ENCODE data around the gene FGG.

FGG gene

GRCh38 chr4:154586296-154587033, 26.0 kb downstream of the FGG start:
- DNase-seq (ENCODE audit: low read depth), result no peak

- no peak for DNase-seq (ENCODE audit: low read depth)
These were observed 27.0 kb downstream of the FGG start for GRCh38 chr4:154585369-154586018.

GRCh38 chr4:154584259-154584658, 28.2 kb downstream of the FGG start:
- DNase-seq (ENCODE audit: low read depth), result no peak

GRCh38 chr4:154583677-154584076, 28.8 kb downstream of the FGG start:
- no peak for DNase-seq (ENCODE audit: low read depth)

GRCh38 chr4:154583230-154583629, 29.2 kb downstream of the FGG start:
- no peak for DNase-seq (ENCODE audit: low read depth)

- DNase-seq (ENCODE audit: low read depth), result no peak
These were observed 29.7 kb downstream of the FGG start for GRCh38 chr4:154582723-154583122.

GRCh38 chr4:154579927-154580326, 32.5 kb downstream of the FGG start:
- DNase-seq (ENCODE audit: low read depth), result no peak

- no peak for DNase-seq (ENCODE audit: low read depth)
These were observed 33.5 kb downstream of the FGG start for GRCh38 chr4:154578919-154579318.

- DNase-seq (ENCODE audit: low read depth), result no peak
These were observed 35.1 kb downstream of the FGG start for GRCh38 chr4:154577324-154577723.

- no peak for DNase-seq (ENCODE audit: low read depth)
These were observed 38.1 kb downstream of the FGG start for GRCh38 chr4:154574311-154574710.

GRCh38 chr4:154573190-154573870, 39.1 kb downstream of the FGG start:
- no peak for DNase-seq (ENCODE audit: low read depth)

- no peak for DNase-seq (ENCODE audit: low read depth)
These were observed 42.9 kb downstream of the FGG start for GRCh38 chr4:154569584-154569983.

GRCh38 chr4:154569028-154569427, 43.4 kb downstream of the FGG start:
- no peak for DNase-seq (ENCODE audit: low read depth)

GRCh38 chr4:154566639-154567204, 45.7 kb downstream of the FGG start:
- DNase-seq (ENCODE audit: low read depth), result no peak

- DNase-seq (ENCODE audit: low read depth), result no peak
These were observed 46.8 kb downstream of the FGG start for GRCh38 chr4:154565704-154566103.

GRCh38 chr4:154564311-154564710, 48.1 kb downstream of the FGG start:
- DNase-seq (ENCODE audit: low read depth), result no peak

GRCh38 chr4:154562697-154563254, 49.7 kb downstream of the FGG start, which contains the start of gene FGB:
Gene FGB, plus strand, starts transcription at chr4:154563011. Its CDS starts 8 bp downstream, at chr4:154563019.
- DNase-seq (ENCODE audit: low read depth), result no peak

- no peak for DNase-seq (ENCODE audit: low read depth)
These were observed 51.6 kb downstream of the FGG start for GRCh38 chr4:154560824-154561231.

- no peak for DNase-seq (ENCODE audit: low read depth)
These were observed 52.0 kb downstream of the FGG start for GRCh38 chr4:154560419-154560801.

GRCh38 chr4:154559494-154560418, 52.7 kb downstream of the FGG start:
- DNase-seq (ENCODE audit: low read depth), result no peak

- no peak for DNase-seq (ENCODE audit: low read depth)
These were observed 53.3 kb downstream of the FGG start for GRCh38 chr4:154559141-154559493.
